ENCODE results near the gene TSPEAR.

Gene TSPEAR

GRCh38 chr21:44537930-44538911 lies 173.2 kb downstream of the TSPEAR start:
- no peak for DNase-seq

GRCh38 chr21:44535963-44536362 lies 175.4 kb downstream of the TSPEAR start:
- no peak for DNase-seq

GRCh38 chr21:44534688-44535087 lies 176.7 kb downstream of the TSPEAR start:
- DNase-seq, result no peak

- DNase-seq, result no peak
Measured at GRCh38 chr21:44533891-44534627, 177.3 kb downstream of the TSPEAR start.

GRCh38 chr21:44533121-44533890 lies 178.1 kb downstream of the TSPEAR start:
- DNase-seq, result no peak

GRCh38 chr21:44532712-44533111 lies 178.7 kb downstream of the TSPEAR start:
- DNase-seq, result no peak

GRCh38 chr21:44531606-44532564 lies 179.5 kb downstream of the TSPEAR start:
- peak in 1 of 2 experiments; percentile 17 for DNase-seq

GRCh38 chr21:44530903-44531605 lies 180.3 kb downstream of the TSPEAR start:
- DNase-seq, result no peak

GRCh38 chr21:44530221-44530902 lies 181.0 kb downstream of the TSPEAR start:
- DNase-seq, result no peak

- no peak for DNase-seq
Measured at GRCh38 chr21:44529503-44530125, 181.8 kb downstream of the TSPEAR start.

- no peak for DNase-seq
Measured at GRCh38 chr21:44529011-44529421, 182.4 kb downstream of the TSPEAR start.

GRCh38 chr21:44528634-44528995 lies 182.8 kb downstream of the TSPEAR start:
- DNase-seq, result no peak

GRCh38 chr21:44527983-44528633 lies 183.3 kb downstream of the TSPEAR start:
- DNase-seq, result no peak

GRCh38 chr21:44527156-44527982 lies 184.0 kb downstream of the TSPEAR start:
- DNase-seq, result no peak

GRCh38 chr21:44526096-44526997 lies 185.0 kb downstream of the TSPEAR start:
- no peak for DNase-seq

- DNase-seq, result no peak
Measured at GRCh38 chr21:44525391-44526095, 185.8 kb downstream of the TSPEAR start.

Data from NCI-H526 (cell line).